OCI-LY1 (cell line): Measurements from ENCODE around the gene IFI27.

ENCODE experiments used
- H2AFZ ChIP-seq: fragments of 200-600 bp; sonication (generic), shearing (Covaris generic); 2 replicates; pipeline ENCODE4 v1.6.0; 2014; ENCODE audit warnings: antibody characterized with exemption, mild to moderate bottlenecking, low read length
- H3F3A ChIP-seq: fragments of 200-600 bp; sonication (generic), shearing (Covaris generic); 2 replicates; pipeline ENCODE4 v1.6.0; 2014; ENCODE audit warnings: mild to moderate bottlenecking, antibody characterized with exemption, low read length, moderate library complexity; ENCODE audit not compliant: insufficient read depth
- H3K27ac ChIP-seq: fragments of 200-600 bp; sonication (generic); 2 replicates; pipeline ENCODE4 v1.5.1; 2014; ENCODE audit warnings: low read length, mixed run types, mild to moderate bottlenecking, low read depth; ENCODE audit not compliant: poor library complexity, severe bottlenecking
- H3K27me3 ChIP-seq: fragments of 200-600 bp; sonication (generic); 2 replicates; pipeline ENCODE4 v1.6.0; 2014; ENCODE audit warnings: antibody characterized with exemption, mild to moderate bottlenecking, low read length, moderate library complexity; ENCODE audit not compliant: insufficient read depth
- H3K36me3 ChIP-seq: fragments of 200-600 bp; sonication (generic); 2 replicates; pipeline ENCODE4 v1.6.1; 2014; ENCODE audit warnings: mild to moderate bottlenecking, antibody characterized with exemption, low read length, moderate library complexity, mixed read lengths; ENCODE audit not compliant: insufficient read depth
- H3K4me1 ChIP-seq: fragments of 200-600 bp; sonication (generic); 2 replicates; pipeline ENCODE4 v1.5.1; 2014; ENCODE audit warnings: mild to moderate bottlenecking, low read length, moderate library complexity; ENCODE audit not compliant: insufficient read depth, severe bottlenecking
- H3K4me2 ChIP-seq: fragments of 200-600 bp; sonication (generic), shearing (Covaris generic); 2 replicates; pipeline ENCODE4 v1.6.1; 2014; ENCODE audit warnings: low read length
- H3K4me3 ChIP-seq: fragments of 200-600 bp; sonication (generic); 2 replicates; pipeline ENCODE4 v1.5.1; 2014; ENCODE audit warnings: low read length, low read depth, mild to moderate bottlenecking, mixed read lengths; ENCODE audit not compliant: poor library complexity, severe bottlenecking
- H3K79me2 ChIP-seq: fragments of 200-600 bp; shearing (Covaris generic); 2 replicates; pipeline ENCODE4 v1.6.1; 2016; ENCODE audit warnings: mixed run types, low read length, mixed read lengths; ENCODE audit not compliant: insufficient read depth
- H3K9ac ChIP-seq: fragments of 200-600 bp; sonication (generic), shearing (Covaris generic); 2 replicates; pipeline ENCODE4 v1.6.1; 2014; ENCODE audit warnings: mild to moderate bottlenecking, low read length, mixed read lengths
- H3K9me2 ChIP-seq: fragments of 200-600 bp; sonication (generic), shearing (Covaris generic); 2 replicates; pipeline ENCODE4 v1.6.1; 2014; ENCODE audit warnings: low read depth, mild to moderate bottlenecking, low read length, mixed read lengths
- H3K9me3 ChIP-seq: fragments of 200-600 bp; shearing (Covaris generic); 2 replicates; pipeline ENCODE4 v1.6.1; 2014; ENCODE audit warnings: low read length, mixed read lengths
- H4K20me1 ChIP-seq: fragments of 200-600 bp; sonication (generic), shearing (Covaris generic); 2 replicates; pipeline ENCODE4 v1.6.0; 2016; ENCODE audit warnings: mild to moderate bottlenecking, low read length; ENCODE audit not compliant: insufficient read depth
- EZH2 ChIP-seq: fragments of 200-600 bp; sonication (generic), shearing (Covaris generic); IDR thresholded peaks from 2 replicates; pipeline ENCODE4 v1.8.0; 2017; ENCODE audit warnings: borderline replicate concordance, mixed run types, mild to moderate bottlenecking, antibody characterized with exemption, low read length, moderate library complexity, mixed read lengths
- TF ChIP-seq, protein P1 (sequence below): fragments of 200-600 bp; sonication (generic), shearing (Covaris generic); IDR thresholded peaks from 2 replicates; pipeline ENCODE4 v1.5.1; 2017; ENCODE audit warnings: mild to moderate bottlenecking, antibody characterized with exemption, low read length, moderate library complexity, mixed read lengths

Gene IFI27

DNA sequence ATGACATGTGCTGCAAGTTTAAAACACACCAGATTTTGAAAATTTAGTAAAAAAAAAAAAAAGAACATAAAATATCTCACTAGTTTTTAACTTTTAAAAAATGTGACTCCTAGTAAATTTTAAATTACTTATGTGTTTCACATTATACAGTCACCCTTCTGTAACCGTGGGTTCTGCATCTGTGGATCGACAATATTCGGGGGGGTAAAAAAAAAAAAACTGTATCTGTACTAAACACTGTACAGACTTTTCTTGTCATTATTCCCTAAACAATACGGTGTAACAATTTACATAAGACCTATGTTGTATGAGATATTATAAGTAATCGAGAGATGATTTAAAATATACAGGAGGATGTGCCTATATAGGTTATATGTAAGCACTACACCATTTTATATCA is 32.7 kb upstream of the IFI27 start:
- Histone ChIP-seq H4K20me1 (no peaks in the 10 kb centered on the region), H3K36me3 (peaks cover 70% of the 10 kb centered on the region), H2AFZ (no peak overlapping the region), H3K9me2 (no peaks in the 10 kb centered on the region), H3K27ac (no peak overlapping the region), H3F3A (peaks cover 4% of the 10 kb centered on the region; the same call in 1 of the 2 replicates), H3K4me2 (peak overlapping the region; percentile 95; the same call in 1 of the 2 replicates), H3K4me1 (peaks cover 44% of the 10 kb centered on the region), H3K27me3 (no peaks in the 10 kb centered on the region), H3K4me3 (peak overlapping the region; percentile 98), H3K9ac (no peak overlapping the region), H3K79me2 (peaks cover 80% of the 10 kb centered on the region), H3K9me3 (peaks cover 19% of the 10 kb centered on the region)
- TF ChIP-seq, protein P1, sequence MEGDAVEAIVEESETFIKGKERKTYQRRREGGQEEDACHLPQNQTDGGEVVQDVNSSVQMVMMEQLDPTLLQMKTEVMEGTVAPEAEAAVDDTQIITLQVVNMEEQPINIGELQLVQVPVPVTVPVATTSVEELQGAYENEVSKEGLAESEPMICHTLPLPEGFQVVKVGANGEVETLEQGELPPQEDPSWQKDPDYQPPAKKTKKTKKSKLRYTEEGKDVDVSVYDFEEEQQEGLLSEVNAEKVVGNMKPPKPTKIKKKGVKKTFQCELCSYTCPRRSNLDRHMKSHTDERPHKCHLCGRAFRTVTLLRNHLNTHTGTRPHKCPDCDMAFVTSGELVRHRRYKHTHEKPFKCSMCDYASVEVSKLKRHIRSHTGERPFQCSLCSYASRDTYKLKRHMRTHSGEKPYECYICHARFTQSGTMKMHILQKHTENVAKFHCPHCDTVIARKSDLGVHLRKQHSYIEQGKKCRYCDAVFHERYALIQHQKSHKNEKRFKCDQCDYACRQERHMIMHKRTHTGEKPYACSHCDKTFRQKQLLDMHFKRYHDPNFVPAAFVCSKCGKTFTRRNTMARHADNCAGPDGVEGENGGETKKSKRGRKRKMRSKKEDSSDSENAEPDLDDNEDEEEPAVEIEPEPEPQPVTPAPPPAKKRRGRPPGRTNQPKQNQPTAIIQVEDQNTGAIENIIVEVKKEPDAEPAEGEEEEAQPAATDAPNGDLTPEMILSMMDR = no peak
- TF ChIP-seq EZH2 = no peak

DNA sequence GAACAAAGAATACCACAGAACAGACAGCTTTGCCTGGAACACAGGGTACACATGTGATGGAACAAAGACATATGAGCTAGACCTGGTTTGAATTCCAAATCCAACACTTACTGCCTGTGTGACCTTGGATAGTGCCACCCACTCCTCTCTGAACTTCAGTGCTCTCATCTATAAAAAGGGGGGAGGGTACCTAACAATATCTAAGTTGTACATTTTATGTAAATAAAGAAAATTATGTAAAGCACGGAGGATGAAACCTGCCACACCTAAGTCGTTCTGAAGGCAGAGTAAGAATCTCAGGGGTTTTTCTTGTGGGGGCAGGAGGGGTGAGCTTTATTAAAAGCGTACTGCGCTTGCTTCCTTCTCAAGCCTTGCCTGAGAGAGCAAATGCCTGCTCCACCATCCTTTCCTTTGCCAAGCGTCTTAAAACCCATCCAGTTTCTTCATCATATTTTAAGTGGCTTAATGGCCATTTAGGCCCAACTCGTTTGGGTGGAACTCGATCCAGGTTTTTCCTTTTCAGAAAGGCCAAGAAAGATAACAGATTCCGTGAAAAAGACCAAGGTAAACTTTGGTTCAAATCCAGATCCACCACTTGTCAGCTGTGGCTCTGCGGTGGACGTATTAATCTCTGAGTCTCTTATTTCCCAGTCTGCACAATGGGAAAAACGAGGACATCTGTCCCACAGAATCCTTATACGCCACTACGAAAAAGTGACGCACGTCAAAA is 30.5 kb upstream of the IFI27 start:
- peaks cover 58% of the 10 kb centered on the region for H3K79me2 ChIP-seq
- no peaks in the 10 kb centered on the region for H3K27me3 ChIP-seq
- TF ChIP-seq, protein P1 = no peak
- TF ChIP-seq EZH2 = no peak
- peaks cover 44% of the 10 kb centered on the region for H3K4me1 ChIP-seq
- peak overlapping the region; percentile 98 for H3K4me3 ChIP-seq
- H2AFZ ChIP-seq = no peak overlapping the region
- no peaks in the 10 kb centered on the region for H3F3A ChIP-seq
- H3K9me2 ChIP-seq = no peaks in the 10 kb centered on the region
- peak overlapping the region; percentile 95 for H3K4me2 ChIP-seq
- H3K36me3 ChIP-seq = peaks cover 52% of the 10 kb centered on the region
- no peaks in the 10 kb centered on the region for H4K20me1 ChIP-seq
- peak overlapping the region; percentile 51 for H3K27ac ChIP-seq
- H3K9ac ChIP-seq = peak overlapping the region; percentile 97
- H3K9me3 ChIP-seq = peaks cover 12% of the 10 kb centered on the region

DNA sequence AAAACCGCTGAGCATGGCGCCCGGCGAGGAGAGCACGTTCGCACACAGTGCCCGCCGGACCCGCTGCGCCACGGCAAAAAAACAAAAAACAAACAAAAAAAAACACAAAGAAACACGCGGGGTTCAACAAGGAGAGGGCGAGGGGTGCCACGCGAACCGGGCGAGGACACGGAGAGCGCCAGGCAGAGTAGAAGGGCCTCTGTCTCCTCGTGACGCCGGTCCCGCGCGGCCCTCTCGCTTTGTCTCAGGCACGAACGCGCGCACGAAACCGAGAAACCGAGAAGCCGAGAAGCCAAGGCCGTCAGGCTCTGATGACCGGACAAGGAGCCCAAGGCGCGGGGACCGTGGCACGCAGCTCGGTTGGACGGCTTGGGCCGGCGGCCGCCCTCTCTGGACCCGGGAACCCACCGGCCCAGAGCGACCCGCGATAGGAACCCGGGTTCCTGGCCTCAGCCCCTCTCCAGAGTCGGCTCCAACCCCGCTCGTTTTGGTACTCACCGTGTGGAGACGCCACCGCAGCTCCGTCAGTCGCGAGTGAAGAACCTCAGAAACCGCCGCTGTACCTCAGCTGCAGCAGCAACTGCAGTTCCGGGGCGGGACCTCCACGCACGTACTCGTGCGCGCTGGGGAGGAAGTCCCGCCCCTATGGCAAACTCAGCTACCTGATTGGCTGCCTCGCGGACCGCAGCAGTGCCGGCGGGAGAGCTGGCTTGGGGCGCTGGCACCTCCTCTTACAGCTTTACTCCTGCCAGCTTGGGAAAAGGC is 29.7 kb upstream of the IFI27 start, which contains the start of the genes DDX24 and IFI27L1:
Gene DDX24, minus strand, starts transcription at position 582 of the 765 bp plus-strand sequence. CDS start 1,460 bp downstream, outside the sequence.
Gene IFI27L1, plus strand, starts transcription at position 690 of the 765 bp plus-strand sequence. CDS start 15,628 bp downstream, outside the sequence.
- Histone ChIP-seq H3K4me2 (peak within 1 kb of the TSS; percentile 95), H3K9ac (peak within 1 kb of the TSS; percentile 97), H4K20me1 (no peaks in the 10 kb centered on the region), H3K4me1 (peaks cover 44% of the 10 kb centered on the region), H3K9me3 (0 out of 2 replicates have a peak, but pooled peaks cover 7% of the 10 kb centered on the region), H3K27ac (peak within 1 kb of the TSS; percentile 51), H3K36me3 (peaks cover 45% of the 10 kb centered on the region), H2AFZ (peak within 1 kb of the TSS; percentile 92), H3F3A (no peaks in the 10 kb centered on the region), H3K79me2 (peaks cover 51% of the 10 kb centered on the region), H3K9me2 (no peaks in the 10 kb centered on the region), H3K27me3 (no peaks in the 10 kb centered on the region), H3K4me3 (peak within 1 kb of the TSS; percentile 98)
- TF ChIP-seq EZH2 = no peak
- TF ChIP-seq, protein P1 = no peak
